Stimulated activated CD8-positive, alpha-beta memory T cell treated with anti-CD3 and anti-CD28 coated beads, Interleukin-7, amount 100 ng/mL, for 4 hours (primary cell): Measurements from ENCODE around the gene HAUS3.
"Not testable (repeated sequence)": the region's sequence is repeated elsewhere in the genome, so short reads cannot be mapped to it uniquely, and the experiment has no call there.

ENCODE experiments used
- DNase-seq, 2 donors: peaks; one replicate each; pipeline ENCODE4 v3.0.0-alpha.2; 2020; ENCODE audit warnings: low read depth in 2 of 2

Gene HAUS3

DNA sequence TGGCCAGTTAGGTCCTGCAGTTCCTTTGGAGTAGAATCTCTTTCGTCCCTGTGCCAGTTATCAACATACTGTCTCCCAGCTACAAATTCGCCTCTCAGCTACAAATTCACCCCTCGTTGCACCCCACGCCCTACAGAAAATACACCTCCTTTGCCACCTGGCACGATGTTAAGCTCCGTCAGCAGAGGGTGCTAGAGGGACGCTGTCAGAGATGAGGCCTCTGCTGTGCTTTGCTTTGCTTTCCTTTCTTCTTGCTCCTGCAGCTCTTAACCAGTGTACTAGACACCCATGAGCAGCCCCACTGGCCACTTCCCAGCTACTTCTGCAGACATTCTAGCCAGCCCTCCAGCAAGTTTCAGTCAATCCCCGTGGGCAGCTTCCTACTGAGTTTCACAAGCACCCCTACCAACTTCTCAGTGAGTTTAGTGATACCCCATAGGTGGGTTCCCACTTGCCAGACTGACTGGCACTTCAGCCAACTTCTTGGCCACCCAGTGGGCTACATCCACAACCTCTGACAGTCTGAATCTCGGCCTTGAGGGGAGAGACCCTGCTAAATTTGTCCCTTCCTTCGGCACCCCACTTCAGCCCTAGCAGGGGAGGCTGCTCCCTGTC is 21.8 kb downstream of the HAUS3 start:
- DNase-seq, result peak; percentile 55 to 66

DNA sequence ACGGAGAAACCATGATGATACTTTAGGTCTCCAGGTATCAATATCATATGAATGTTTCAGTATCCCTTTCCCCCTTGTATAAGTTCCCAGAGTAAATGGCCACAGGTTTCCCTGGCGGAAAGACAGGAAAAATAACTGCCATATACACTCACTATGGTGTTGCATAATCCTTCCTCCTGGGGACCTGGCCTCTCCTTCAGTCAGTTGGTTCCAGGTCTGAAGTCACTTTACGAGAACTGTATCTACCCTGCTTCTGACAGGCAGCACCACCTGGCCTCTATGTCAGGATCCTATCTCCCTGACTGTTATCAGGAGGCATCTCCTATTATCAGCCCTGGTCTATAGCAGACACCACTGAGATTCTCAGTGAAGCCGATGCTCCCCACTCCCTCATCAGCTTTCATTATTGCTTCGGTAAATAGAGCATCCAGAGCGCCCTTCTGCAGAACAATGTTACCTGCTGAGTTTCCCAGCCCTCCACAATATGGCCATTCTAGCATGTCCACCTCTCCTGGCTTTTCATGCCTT is 22.6 kb downstream of the HAUS3 start:
- no peak for DNase-seq

DNA sequence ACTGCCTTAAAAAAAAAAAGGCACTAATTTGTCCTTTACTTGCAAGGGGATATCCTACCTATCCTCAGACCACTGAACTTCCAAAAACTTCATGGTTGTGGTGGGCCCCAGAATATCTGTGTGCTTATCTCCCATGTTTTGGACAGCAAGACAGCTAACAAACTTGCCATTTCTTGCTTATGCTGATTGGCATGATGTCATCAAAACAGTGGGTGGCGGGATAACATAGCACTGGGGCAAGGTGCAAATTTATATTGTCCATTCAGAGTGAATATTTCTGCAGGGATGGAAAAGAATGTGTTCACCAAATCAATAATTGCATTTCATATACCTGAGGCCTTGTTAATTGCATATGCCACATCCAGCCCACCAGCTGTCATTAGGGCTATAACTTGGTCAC is 23.5 kb downstream of the HAUS3 start:
- no peak for DNase-seq

DNA sequence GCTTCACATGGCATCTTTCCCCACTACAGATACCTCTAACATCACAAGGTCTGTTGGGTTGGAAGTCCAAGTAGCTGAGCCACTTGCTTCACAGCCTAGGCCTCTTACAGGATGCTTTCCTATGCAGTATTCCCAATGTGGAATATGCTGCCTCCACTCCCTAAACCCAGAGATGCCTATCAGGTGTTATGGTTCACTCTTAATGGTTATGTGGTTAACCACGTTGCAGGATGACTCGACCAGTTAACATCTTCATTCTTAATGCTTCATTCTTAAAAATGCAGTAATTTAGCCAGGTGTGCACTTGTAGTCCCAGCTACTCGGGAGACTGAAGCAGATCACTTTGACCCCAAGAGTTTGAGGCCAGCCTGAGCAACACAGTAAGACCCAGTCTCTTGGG is 24.2 kb downstream of the HAUS3 start:
- no peak for DNase-seq

DNA sequence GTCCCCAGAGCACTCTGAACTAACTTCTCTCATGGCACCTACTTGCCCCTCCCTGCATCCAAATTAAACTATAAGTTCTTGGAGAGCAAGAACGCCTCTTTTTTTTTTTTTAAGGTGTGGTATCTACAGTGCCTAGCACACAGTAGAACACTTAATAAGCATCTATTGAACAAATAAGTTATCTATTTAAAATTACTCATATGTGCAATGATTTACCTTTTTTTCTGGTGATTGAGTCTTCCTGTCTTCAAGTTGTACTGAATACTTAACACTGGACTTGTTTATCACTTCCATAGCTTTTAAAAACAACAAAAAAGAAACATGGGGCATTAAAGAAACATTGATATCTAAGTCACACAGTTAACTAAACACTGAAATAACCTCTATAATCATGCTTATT is 29.1 kb downstream of the HAUS3 start:
- DNase-seq, result no peak

DNA sequence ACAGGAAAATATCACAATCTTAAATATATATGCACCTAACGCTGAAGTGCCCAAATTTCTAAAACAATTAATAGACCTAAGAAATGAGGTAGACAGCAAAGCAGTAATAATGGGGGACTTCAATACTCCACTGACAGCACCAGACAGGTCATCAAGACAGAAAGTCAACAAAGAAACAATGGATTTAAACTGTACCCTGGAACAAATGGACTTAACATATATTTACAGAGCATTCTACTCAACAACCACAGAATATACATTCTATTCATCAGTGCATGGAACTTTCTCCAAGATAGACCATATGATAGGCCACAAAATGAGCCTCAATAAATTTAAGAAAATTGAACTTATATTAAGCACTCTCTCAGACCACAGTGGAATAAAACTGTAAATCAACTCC is 39.1 kb downstream of the HAUS3 start:
- DNase-seq, result not testable (repeated sequence)

DNA sequence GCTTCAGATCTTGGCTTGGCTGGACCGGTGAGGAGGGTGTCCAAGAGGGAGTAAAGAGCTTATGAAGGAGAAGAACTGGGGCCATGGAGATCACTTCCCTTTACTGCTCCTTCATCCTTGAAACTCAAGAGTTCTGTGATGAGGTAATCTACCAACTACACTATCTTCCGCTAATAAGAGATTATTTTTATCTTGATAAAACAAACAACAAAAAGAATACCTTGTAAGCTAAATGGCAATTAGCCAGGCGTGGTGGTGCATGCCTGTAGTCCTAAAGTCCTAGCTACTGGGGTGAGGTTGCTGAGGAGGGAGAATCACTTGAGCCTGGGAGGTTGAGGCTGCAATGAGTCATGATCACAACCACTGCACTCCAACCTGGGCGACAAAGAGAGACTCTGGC is 47.4 kb downstream of the HAUS3 start:
- DNase-seq, result no peak

DNA sequence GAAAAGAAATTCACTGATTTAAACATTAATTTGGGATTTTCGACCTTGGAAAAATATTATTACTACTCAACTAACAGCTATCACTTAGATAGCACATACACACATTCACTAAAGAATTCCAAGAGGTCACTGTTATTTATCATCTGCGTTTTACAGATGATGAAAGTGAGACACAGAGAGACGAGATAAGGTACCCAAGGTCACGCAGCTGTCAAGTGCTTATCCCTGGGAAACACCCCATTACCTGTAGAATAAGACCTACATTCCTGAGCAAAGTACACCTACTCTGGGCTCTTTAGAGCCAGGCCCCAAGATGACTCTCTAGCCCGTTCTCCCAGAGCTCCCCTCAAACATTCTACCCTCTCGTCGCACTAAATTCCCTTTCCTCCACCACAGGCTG is 48.6 kb downstream of the HAUS3 start:
- no peak for DNase-seq

DNA sequence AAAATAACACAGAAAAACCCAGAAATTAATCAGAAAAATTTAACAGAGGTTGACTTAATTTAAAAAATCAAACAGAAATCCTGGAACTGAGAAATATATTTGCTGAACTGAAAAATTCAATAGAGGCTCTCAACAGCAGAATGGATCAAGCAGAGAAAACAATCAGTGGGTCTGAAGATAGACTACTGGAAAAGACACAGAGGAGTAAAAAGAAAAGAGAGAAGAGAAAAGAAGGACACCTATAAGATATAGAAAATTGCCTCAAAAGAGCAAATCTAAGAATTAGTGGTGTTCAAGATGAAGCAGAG is 55.1 kb downstream of the HAUS3 start:
- DNase-seq, result no peak

DNA sequence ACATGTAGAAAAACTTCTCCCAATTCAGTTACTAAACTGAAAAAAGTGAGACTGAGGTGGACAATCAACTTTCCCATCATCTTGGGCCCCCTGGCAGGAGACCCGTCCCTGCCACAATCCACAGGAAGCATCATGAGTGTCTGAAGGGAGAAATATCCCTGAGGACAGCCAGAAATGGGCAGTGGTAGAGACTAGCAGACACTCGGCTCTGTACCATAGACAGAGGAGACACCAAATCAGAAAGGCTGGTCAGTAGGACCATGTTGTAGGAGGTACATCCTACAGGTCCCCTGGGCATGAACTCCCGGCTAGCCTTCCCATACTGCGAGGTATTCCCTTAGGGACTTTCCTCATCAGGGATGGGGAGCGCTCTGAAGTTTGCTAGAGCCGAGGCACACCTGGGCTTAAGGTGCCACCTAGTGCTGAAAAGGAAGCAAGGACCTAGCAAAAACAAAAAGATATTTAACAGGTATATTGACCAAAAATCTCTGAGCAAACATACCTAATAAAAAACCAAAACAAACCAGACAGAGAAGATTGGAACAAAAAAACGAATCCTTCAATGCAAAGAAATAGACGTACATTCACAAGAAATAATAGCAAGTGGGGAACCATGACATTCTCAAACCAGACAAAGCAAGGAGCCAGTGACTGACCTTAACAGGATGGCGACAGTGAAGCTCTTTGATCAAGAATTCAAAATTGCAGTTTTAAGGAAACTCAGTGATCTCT is 55.6 kb downstream of the HAUS3 start:
- DNase-seq, result no peak

DNA sequence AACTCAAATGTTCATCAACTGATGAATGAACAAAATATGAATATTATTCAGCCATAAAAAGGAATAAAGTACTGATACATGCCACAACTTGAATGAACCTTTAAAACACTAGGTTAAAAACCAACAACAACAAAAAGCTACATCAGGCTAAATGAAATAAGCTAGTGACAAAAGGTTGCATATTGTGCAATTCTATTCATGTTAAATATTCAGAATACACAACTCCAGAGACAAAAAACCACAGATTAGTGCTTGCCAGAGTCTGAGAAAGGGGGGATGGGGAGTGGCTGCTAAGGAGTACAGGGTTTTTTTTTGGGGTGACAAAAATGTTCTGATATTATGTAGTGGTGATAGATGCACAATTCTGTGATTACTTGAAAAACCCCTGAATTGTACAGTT is 58.5 kb downstream of the HAUS3 start:
- no peak for DNase-seq

DNA sequence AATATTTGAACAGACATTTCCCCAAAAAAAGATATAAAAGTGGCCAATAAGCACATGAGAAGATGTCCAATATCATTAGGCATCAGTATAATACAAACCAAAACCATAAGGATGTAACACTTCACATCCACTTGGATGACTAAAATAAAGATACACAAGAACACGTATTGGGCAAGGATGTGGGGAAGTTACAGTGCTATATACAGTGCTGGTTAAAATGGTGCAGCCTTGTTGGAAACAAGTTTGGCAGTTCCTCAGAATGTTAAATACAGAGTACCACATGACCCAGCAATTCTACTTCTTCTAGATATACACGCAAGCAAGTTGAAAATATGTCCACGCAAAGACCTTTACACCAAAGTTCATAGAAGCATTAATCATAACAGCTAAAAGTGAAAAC is 58.9 kb downstream of the HAUS3 start:
- no peak for DNase-seq

DNA sequence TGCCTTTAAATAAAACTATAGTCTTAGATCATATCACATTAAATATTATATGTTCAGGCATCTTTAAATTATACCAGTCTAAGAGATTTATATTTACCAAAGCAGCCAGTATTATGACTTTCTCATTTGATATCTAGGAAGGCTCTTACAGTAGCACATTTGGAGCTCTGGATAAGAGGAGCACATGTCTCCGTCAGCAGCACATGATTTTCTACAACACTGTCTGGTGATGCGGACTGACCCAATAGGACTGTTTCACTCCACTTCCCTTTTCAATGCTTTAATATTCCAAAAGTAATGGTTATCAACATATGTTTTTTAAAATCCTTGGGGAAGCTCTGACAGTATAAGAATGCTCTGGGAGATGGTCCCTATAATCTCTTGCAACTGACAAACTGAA is 61.5 kb downstream of the HAUS3 start:
- no peak for DNase-seq

DNA sequence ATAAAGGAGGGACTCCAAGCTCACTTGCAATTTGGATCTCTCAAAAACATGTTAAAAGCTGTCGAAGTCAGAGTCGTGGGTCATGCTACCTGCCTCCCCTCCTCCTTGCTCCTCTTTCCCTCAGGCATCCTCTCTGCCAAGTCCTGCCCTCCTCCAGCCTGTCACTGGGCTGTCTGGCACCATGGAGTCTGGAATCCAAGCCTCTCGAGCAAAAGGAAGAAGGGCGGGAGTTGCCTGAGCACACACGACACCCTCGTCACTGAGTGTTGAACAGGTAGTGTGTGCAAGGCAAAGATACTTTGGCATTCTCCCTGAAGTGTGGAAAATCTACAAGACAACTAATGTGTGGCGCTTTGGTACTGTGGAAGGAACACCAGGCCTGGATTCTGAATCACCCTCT is 62.2 kb downstream of the HAUS3 start:
- no peak for DNase-seq

DNA sequence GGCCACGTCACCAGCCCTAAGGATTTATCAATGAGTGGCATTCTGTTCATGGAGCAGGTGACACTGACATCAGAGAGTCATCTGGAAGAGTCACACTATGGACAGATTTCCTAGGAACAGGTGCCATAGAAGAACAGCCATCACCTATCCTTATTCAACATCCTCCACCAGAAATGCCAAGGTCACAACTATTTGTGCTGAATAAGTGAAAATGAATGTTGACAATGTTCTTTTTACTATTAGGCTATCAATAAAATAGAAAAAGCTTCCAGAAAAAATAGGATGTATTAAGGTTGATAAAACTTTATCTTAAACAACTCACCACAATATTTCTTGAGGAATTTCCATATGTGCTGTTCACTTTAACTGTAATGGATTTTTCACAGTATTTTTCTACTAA is 62.9 kb downstream of the HAUS3 start:
- no peak for DNase-seq
